Skeletal muscle tissue (tissue), 5 donors: Measurements from ENCODE around the gene EIF5. TPM values are rescaled to one million over a fixed set of nuclear protein-coding genes. Genes with fewer than 3 reads are reported as not detected.

Experiments
- H3K27ac ChIP-seq: one replicate; pipeline ENCODE4 v1.7.0; 2013; ENCODE audit warnings: mild to moderate bottlenecking, low read depth, low read length, inconsistent platforms
- H3K27me3 ChIP-seq, 3 donors: one replicate each; pipeline ENCODE4 v1.7.0; 2013; ENCODE audit warnings: low read length in 3 of 3; ENCODE audit not compliant: control insufficient read depth in 3 of 3, insufficient read depth in 3 of 3
- H3K36me3 ChIP-seq, 3 donors: one replicate each; pipeline ENCODE4 v1.7.0; 2013; ENCODE audit warnings: low read length in 3 of 3; ENCODE audit not compliant: control insufficient read depth in 3 of 3, insufficient read depth in 3 of 3
- H3K4me1 ChIP-seq, 3 donors: one replicate each; pipeline ENCODE4 v1.7.0; 2013; ENCODE audit warnings: low read length in 3 of 3, mild to moderate bottlenecking in 3 of 3; ENCODE audit not compliant: control insufficient read depth in 3 of 3, insufficient read depth in 3 of 3
- H3K4me3 ChIP-seq, 3 donors: one replicate each; pipeline ENCODE4 v1.7.0; 2013; ENCODE audit warnings: low read length in 3 of 3
- H3K9ac ChIP-seq, 3 donors: one replicate each; pipeline ENCODE4 v1.7.0; 2013; ENCODE audit warnings: low read length in 3 of 3, mild to moderate bottlenecking in 3 of 3, moderate library complexity in 2 of 3, low read depth in 1 of 3
- H3K9me3 ChIP-seq, 3 donors: one replicate each; pipeline ENCODE4 v1.7.0; 2013; ENCODE audit warnings: low read length in 3 of 3; ENCODE audit not compliant: control insufficient read depth in 3 of 3
- small RNA-seq: library from RNA; depleted of rRNA; stranded (forward); fragments of <200 nt; gene quantifications from one replicate; pipeline ENCODE3, GENCODE V24; 2014
- total RNA-seq: library from RNA; depleted of rRNA; stranded (reverse); fragments of >200 nt; gene quantifications from one replicate; pipeline ENCODE4 v1.2.3, GENCODE V29; 2014
- donor health status: Osteomylitis.

Gene EIF5
- total RNA-seq, 1 donor from 2014 or later, result 84.5 TPM

GRCh38 chr14:103390605-103391004, 56.6 kb downstream of the EIF5 start:
- Histone ChIP-seq H3K4me1 (peaks cover 40 to 46% (median 40%) of the 10 kb centered on the region in 3 donors), H3K27ac (no peak overlapping the region), H3K27me3 (no peaks in the 10 kb centered on the region), H3K9me3 (no peaks in the 10 kb centered on the region), H3K9ac (no peak overlapping the region), H3K36me3 (peaks cover 0 to 2% (median 0%) of the 10 kb centered on the region in 3 donors), H3K4me3 (no peak overlapping the region)

- Histone ChIP-seq H3K9ac (no peak overlapping the region), H3K27ac (no peak overlapping the region), H3K27me3 (no peaks in the 10 kb centered on the region), H3K4me1 (peaks cover 44 to 49% (median 45%) of the 10 kb centered on the region in 3 donors), H3K36me3 (no peaks in the 10 kb centered on the region), H3K9me3 (no peaks in the 10 kb centered on the region), H3K4me3 (no peak overlapping the region)
These were observed 57.0 kb downstream of the EIF5 start for GRCh38 chr14:103391048-103391447.

- Histone ChIP-seq H3K36me3 (no peaks in the 10 kb centered on the region), H3K4me3 (no peak overlapping the region), H3K27ac (no peak overlapping the region), H3K9ac (no peak overlapping the region), H3K27me3 (no peaks in the 10 kb centered on the region), H3K4me1 (peaks cover 41 to 51% (median 43%) of the 10 kb centered on the region in 3 donors), H3K9me3 (no peaks in the 10 kb centered on the region)
These were observed 58.1 kb downstream of the EIF5 start for GRCh38 chr14:103392106-103392505.

GRCh38 chr14:103392572-103392971, 58.5 kb downstream of the EIF5 start:
- no peaks in the 10 kb centered on the region for H3K36me3 ChIP-seq
- H3K9me3 ChIP-seq, result no peaks in the 10 kb centered on the region
- H3K9ac ChIP-seq, result no peak overlapping the region
- no peaks in the 10 kb centered on the region for H3K27me3 ChIP-seq
- no peak overlapping the region for H3K27ac ChIP-seq
- peaks cover 38 to 48% (median 40%) of the 10 kb centered on the region in 3 donors for H3K4me1 ChIP-seq
- H3K4me3 ChIP-seq, result no peak overlapping the region

GRCh38 chr14:103393070-103393469, 59.0 kb downstream of the EIF5 start:
- Histone ChIP-seq H3K27me3 (no peaks in the 10 kb centered on the region), H3K27ac (peak overlapping the region; percentile 37), H3K36me3 (no peaks in the 10 kb centered on the region), H3K4me1 (peaks cover 37 to 47% (median 39%) of the 10 kb centered on the region in 3 donors), H3K9me3 (no peaks in the 10 kb centered on the region), H3K4me3 (no peak overlapping the region), H3K9ac (peak overlapping the region in 1 of 3 donors; percentile 20)

- no peak overlapping the region for H3K4me3 ChIP-seq
These were observed 59.9 kb downstream of the EIF5 start for GRCh38 chr14:103393676-103394626.

More at GRCh38 chr14:103393676-103394626, 59.9 kb downstream of the EIF5 start:
- Histone ChIP-seq H3K9ac (peak overlapping the region in 1 of 3 donors; percentile 41), H3K9me3 (no peaks in the 10 kb centered on the region), H3K4me1 (peaks cover 35 to 43% (median 40%) of the 10 kb centered on the region in 3 donors), H3K27me3 (no peaks in the 10 kb centered on the region), H3K36me3 (no peaks in the 10 kb centered on the region), H3K27ac (peak overlapping the region; percentile 51)

Small RNAs within 50 kb of the gene (small RNA-seq; reads per million reads assigned to genes)
- gene SNORA28, result 8.5 reads per million, percentile 91 among the genes with 10 or more reads in this experiment

Other genes with a start within 250 kb of the EIF5 start
- 0.52 TPM for gene EXOC3L4, start 239.5 kb upstream of the EIF5 start, total RNA-seq
- 21.9 TPM for gene TNFAIP2, start 210.8 kb upstream of the EIF5 start, total RNA-seq
- 59.5 TPM for gene MARK3, start 51.2 kb downstream of the EIF5 start, total RNA-seq
- gene CKB, start 188.6 kb downstream of the EIF5 start, total RNA-seq, result 64.7 TPM
- gene TRMT61A, start 195.0 kb downstream of the EIF5 start, total RNA-seq, result 4.7 TPM
- 16.7 TPM for gene BAG5, start 228.4 kb downstream of the EIF5 start, total RNA-seq
- 28.2 TPM for gene COA8, start 228.7 kb downstream of the EIF5 start, total RNA-seq